ACC112 (cell line): Measurements from ENCODE around the gene TCERG1L.
"Not testable (repeated sequence)": the region's sequence is repeated elsewhere in the genome, so short reads cannot be mapped to it uniquely, and the experiment has no call there.

Source experiments
- H2AFZ ChIP-seq: fragments of 200-600 bp; sonication (generic); one replicate; pipeline ENCODE4 v1.6.0; 2017; ENCODE audit warnings: antibody characterized with exemption, low read length; ENCODE audit not compliant: unreplicated experiment
- H3K27ac ChIP-seq: fragments of 200-600 bp; sonication (generic); 2 replicates; pipeline ENCODE4 v1.5.1; 2014; ENCODE audit warnings: low read depth, mild to moderate bottlenecking, antibody characterized with exemption, low read length, moderate library complexity
- H3K27me3 ChIP-seq: fragments of 200-600 bp; sonication (generic); 2 replicates; pipeline ENCODE4 v1.6.1; 2014; ENCODE audit warnings: mild to moderate bottlenecking, antibody characterized with exemption, low read length, moderate library complexity, mixed read lengths; ENCODE audit not compliant: insufficient read depth
- H3K36me3 ChIP-seq: fragments of 200-600 bp; sonication (generic); 2 replicates; pipeline ENCODE4 v1.6.1; 2016; ENCODE audit warnings: mild to moderate bottlenecking, antibody characterized with exemption, low read length, moderate library complexity, mixed read lengths; ENCODE audit not compliant: insufficient read depth
- H3K4me1 ChIP-seq: fragments of 200-600 bp; sonication (generic); one replicate; pipeline ENCODE4 v1.6.1; 2016; ENCODE audit warnings: low read length, mixed read lengths; ENCODE audit not compliant: insufficient read depth, unreplicated experiment, control insufficient read depth
- H3K4me3 ChIP-seq: fragments of 200-600 bp; sonication (generic); 2 replicates; pipeline ENCODE4 v1.5.1; 2014; ENCODE audit warnings: mild to moderate bottlenecking, low read depth, low read length
- H3K79me2 ChIP-seq: fragments of 200-600 bp; sonication (generic); one replicate; pipeline ENCODE4 v1.6.0; 2016; ENCODE audit warnings: low read length; ENCODE audit not compliant: control insufficient read depth, unreplicated experiment, insufficient read depth

TCERG1L gene

GRCh38 chr10:131109291-131109690 is 202.2 kb downstream of the TCERG1L start:
- H3K27me3 ChIP-seq = no peaks in the 10 kb centered on the region
- H3K79me2 ChIP-seq = no peaks in the 10 kb centered on the region
- H2AFZ ChIP-seq = no peak overlapping the region
- no peak overlapping the region for H3K4me3 ChIP-seq
- no peaks in the 10 kb centered on the region for H3K4me1 ChIP-seq
- no peak overlapping the region for H3K27ac ChIP-seq
- H3K36me3 ChIP-seq = no peaks in the 10 kb centered on the region

DNA sequence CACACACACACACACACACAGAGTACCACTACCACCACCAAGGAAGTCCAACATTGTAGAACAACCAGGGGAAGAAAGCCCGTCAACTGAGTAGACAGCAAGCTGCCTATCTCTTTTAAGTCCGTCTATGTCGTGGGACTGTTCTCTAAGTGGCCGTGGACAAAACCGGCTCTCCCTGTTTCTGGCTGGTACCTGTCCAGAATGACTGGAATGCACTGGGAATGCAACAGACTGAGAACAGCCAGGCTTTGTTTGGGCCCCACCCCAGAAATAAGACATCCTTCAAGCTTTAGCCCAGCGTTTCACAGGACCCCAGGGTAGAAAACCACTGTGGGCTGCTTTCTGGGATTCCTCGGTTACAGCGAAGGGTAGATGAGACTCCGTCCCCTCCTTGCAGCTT is 203.6 kb downstream of the TCERG1L start:
- Histone ChIP-seq H3K79me2 (no peaks in the 10 kb centered on the region), H3K27me3 (no peaks in the 10 kb centered on the region), H3K27ac (no peak overlapping the region), H3K4me3 (no peak overlapping the region), H3K36me3 (no peaks in the 10 kb centered on the region), H2AFZ (no peak overlapping the region), H3K4me1 (no peaks in the 10 kb centered on the region)

GRCh38 chr10:131102676-131103075 is 208.8 kb downstream of the TCERG1L start:
- no peaks in the 10 kb centered on the region for H3K79me2 ChIP-seq

DNA sequence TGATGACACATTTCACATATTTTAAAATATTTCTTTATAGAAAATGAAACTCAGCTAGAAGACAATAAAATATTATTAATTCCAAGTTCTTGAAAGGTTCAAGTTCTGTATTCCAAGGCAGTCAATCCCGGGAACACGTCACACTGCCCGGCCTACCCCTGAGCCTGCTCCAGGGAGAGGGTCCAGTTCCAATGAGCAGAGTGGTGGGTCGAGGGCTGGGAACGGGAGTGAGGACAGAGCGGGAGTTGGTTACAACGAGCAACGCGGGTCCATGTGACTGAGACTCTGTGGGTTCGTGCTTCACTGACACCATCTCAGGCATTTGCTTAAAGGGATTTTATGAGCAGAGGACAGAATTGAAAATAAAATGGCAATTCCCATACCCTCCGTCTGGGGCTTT is 209.4 kb downstream of the TCERG1L start:
- Histone ChIP-seq H3K27ac (no peak overlapping the region), H3K27me3 (no peaks in the 10 kb centered on the region), H3K36me3 (no peaks in the 10 kb centered on the region), H2AFZ (no peak overlapping the region), H3K4me1 (no peaks in the 10 kb centered on the region), H3K4me3 (no peak overlapping the region), H3K79me2 (no peaks in the 10 kb centered on the region)

More at GRCh38 chr10:131102676-131103075, 208.8 kb downstream of the TCERG1L start:
- Histone ChIP-seq H3K27me3 (no peaks in the 10 kb centered on the region), H3K4me1 (no peaks in the 10 kb centered on the region), H2AFZ (no peak overlapping the region), H3K4me3 (no peak overlapping the region), H3K36me3 (no peaks in the 10 kb centered on the region), H3K27ac (no peak overlapping the region)

- not testable (repeated sequence) for H3K79me2 ChIP-seq, H2AFZ ChIP-seq, H3K4me3 ChIP-seq
These were observed 210.8 kb downstream of the TCERG1L start for GRCh38 chr10:131100418-131101410.

DNA sequence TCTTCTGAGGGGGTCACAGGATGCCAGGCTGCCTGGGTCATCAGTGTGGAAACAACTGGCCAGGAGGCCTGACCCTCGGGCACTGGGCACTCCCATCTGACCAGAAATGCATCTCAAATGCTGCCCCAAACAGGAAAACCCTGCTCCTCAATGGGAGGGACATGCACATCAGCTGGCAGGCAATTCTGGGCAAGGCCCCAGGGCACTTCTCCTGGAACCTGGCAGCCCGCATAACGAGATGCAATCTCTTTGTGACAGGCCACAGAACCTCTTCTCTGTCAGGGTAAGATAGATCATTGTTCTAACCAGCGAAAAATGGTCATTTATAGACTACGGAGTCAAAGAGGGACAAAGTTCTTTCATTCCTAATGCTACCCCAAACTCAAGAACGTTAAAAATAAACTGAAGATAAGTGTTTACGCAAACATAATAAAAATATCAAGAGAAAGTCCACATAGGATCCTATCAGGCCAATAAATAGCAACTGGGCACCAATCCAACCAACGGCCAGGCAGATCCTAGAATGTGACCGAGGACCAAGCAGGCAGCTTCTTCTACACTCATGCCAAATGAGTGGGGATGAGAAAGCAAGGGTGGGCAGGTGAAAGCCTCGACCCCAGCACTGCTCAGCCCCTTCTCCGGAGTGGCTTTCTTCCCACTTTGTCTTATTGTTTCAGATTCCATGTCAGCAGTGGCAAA is 212.3 kb downstream of the TCERG1L start:
- Histone ChIP-seq H2AFZ (no peak overlapping the region), H3K36me3 (no peaks in the 10 kb centered on the region), H3K4me1 (no peaks in the 10 kb centered on the region), H3K27me3 (no peaks in the 10 kb centered on the region), H3K79me2 (no peaks in the 10 kb centered on the region), H3K27ac (no peak overlapping the region), H3K4me3 (no peak overlapping the region)

More at GRCh38 chr10:131100418-131101410, 210.8 kb downstream of the TCERG1L start:
- H3K27ac ChIP-seq, H3K36me3 ChIP-seq, H3K4me1 ChIP-seq, H3K27me3 ChIP-seq: not testable (repeated sequence)

DNA sequence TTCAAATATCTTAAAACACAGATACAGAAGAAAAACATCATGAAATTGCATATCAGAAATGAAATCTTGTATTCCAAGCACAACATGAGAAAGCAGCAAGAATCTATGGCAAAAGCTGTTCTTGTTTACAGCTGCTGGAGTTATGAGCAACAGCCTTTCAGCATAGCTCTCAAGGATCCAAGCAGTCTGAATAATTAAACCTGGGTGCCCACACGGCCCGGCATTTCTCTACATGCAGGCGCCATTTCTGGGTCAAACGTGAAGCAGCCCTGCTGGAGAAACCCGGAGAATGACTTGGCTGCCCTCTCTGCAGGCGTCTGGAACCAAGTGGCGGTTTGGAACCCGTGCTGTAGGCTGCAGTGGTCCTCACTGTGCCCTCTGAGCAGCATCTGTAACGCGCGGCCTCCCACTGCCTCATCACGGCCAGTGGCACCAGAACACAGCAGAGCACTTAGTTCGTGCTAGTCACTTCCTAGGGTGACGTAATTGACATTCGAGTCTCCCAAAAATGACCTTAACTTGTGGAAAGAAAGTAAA is 213.0 kb downstream of the TCERG1L start:
- Histone ChIP-seq H3K27me3 (no peaks in the 10 kb centered on the region), H3K36me3 (no peaks in the 10 kb centered on the region), H3K27ac (no peak overlapping the region), H3K4me1 (no peaks in the 10 kb centered on the region), H2AFZ (no peak overlapping the region), H3K79me2 (no peaks in the 10 kb centered on the region), H3K4me3 (no peak overlapping the region)

DNA sequence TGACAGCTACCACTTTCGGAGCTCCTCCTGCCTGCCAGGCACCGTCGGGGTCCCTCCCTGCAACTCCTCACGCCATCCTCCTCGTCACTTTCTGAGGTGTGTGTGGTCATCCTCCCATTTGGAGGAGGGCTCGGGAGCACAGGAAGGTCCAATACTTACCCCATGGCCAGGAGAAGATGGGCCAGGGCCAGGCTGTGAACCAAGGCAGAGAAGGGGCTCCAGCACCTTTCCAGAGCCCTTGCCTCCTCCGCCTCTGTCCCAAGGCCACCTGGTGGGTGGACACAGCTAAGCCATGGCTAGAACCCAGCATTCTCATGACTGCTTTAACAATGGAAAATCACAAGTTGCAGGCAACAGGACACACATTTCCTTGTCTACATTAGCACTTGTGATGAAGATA is 215.5 kb downstream of the TCERG1L start:
- no peaks in the 10 kb centered on the region for H3K36me3 ChIP-seq
- H2AFZ ChIP-seq = no peak overlapping the region
- H3K79me2 ChIP-seq = no peaks in the 10 kb centered on the region
- no peaks in the 10 kb centered on the region for H3K27me3 ChIP-seq
- no peak overlapping the region for H3K27ac ChIP-seq
- no peak overlapping the region for H3K4me3 ChIP-seq
- H3K4me1 ChIP-seq = no peaks in the 10 kb centered on the region

- Histone ChIP-seq H3K4me1 (no peaks in the 10 kb centered on the region), H3K79me2 (no peaks in the 10 kb centered on the region), H3K36me3 (no peaks in the 10 kb centered on the region), H3K4me3 (no peak overlapping the region), H3K27ac (no peak overlapping the region), H3K27me3 (no peaks in the 10 kb centered on the region), H2AFZ (no peak overlapping the region)
These were observed 216.3 kb downstream of the TCERG1L start for GRCh38 chr10:131095313-131095580.

DNA sequence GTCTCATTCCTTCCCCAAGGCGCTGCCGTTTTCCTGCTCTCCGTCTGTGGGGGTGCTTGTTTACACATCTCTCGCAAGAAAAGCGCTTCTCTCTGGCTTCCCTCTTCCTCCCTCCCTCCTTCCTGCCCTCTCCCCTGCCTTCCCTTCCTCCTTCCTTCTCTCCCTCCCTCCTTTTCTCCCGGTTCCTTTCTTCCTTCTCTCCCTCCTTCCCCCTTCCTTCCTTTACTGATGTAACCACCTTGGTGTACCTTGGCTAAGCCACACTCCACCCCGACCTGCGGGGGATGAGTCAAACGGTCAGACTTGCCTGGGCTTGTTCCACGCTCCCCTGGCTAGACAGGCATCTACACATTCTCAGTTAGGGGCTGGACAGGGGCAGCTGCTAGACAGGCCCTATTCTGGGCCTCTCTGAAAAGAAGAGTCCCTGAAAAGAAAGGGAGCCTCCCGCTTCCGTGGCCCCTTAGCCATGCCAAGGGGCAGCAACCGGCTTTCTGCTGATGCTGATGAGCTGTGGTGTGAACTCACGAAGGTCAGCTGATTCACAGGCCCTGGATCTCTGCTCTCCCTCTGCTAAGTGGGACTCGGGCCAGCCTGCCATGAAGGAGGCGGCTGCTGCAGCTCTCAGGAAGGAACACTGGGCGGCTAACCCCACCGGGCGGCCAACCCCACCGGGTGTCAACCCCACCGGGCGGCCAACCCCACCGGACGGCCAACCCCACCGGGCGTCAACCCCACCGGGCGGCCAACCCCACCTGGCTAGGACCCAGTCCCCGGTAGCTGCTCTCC is 216.8 kb downstream of the TCERG1L start:
- no peaks in the 10 kb centered on the region for H3K36me3 ChIP-seq
- no peaks in the 10 kb centered on the region for H3K79me2 ChIP-seq
- H3K27me3 ChIP-seq = no peaks in the 10 kb centered on the region
- H3K4me1 ChIP-seq = no peaks in the 10 kb centered on the region
- H3K27ac ChIP-seq = no peak overlapping the region
- H2AFZ ChIP-seq = no peak overlapping the region
- H3K4me3 ChIP-seq = no peak overlapping the region
